NCI-H82 treated with DMSO at 0.1 percent for 48 hours (cell line): ENCODE measurements around the gene GDPD4.

ENCODE experiments used
- DNase-seq: peaks from one replicate; lab custom pipeline; 2025; ENCODE audit not compliant: unreplicated experiment; lab: John Stamatoyannopoulos, UW

Gene GDPD4

GRCh38 chr11:77299528-77299993, 1.9 kb downstream of the GDPD4 start:
- no peak for DNase-seq

- DNase-seq = no peak
Observed at GRCh38 chr11:77294040-77294439, 7.4 kb downstream of the GDPD4 start.

GRCh38 chr11:77289737-77290136, 11.7 kb downstream of the GDPD4 start:
- no peak for DNase-seq

- DNase-seq = no peak
Observed at GRCh38 chr11:77287615-77288273, 13.7 kb downstream of the GDPD4 start.

- DNase-seq = no peak
Observed at GRCh38 chr11:77287136-77287535, 14.3 kb downstream of the GDPD4 start.

GRCh38 chr11:77284476-77285468, 16.7 kb downstream of the GDPD4 start:
- no peak for DNase-seq

GRCh38 chr11:77283101-77283500, 18.4 kb downstream of the GDPD4 start:
- DNase-seq = no peak

GRCh38 chr11:77278595-77279506, 22.6 kb downstream of the GDPD4 start:
- no peak for DNase-seq

GRCh38 chr11:77276271-77276670, 25.2 kb downstream of the GDPD4 start:
- no peak for DNase-seq

GRCh38 chr11:77270921-77271320, 30.6 kb downstream of the GDPD4 start:
- no peak for DNase-seq

- DNase-seq = no peak
Observed at GRCh38 chr11:77269484-77270123, 31.9 kb downstream of the GDPD4 start.

- DNase-seq = no peak
Observed at GRCh38 chr11:77267962-77268361, 33.5 kb downstream of the GDPD4 start.

GRCh38 chr11:77266766-77267165, 34.7 kb downstream of the GDPD4 start:
- DNase-seq = no peak

GRCh38 chr11:77262803-77263202, 38.7 kb downstream of the GDPD4 start:
- DNase-seq = no peak

GRCh38 chr11:77259641-77260040, 41.8 kb downstream of the GDPD4 start:
- DNase-seq = no peak

GRCh38 chr11:77253690-77254089, 47.8 kb downstream of the GDPD4 start:
- no peak for DNase-seq

GRCh38 chr11:77252555-77253270, 48.8 kb downstream of the GDPD4 start:
- DNase-seq = no peak

- DNase-seq = no peak
Observed at GRCh38 chr11:77250881-77251640, 50.4 kb downstream of the GDPD4 start.

GRCh38 chr11:77249427-77249826, 52.1 kb downstream of the GDPD4 start:
- DNase-seq = no peak
